Stimulated activated CD4-positive, alpha-beta T cell treated with anti-CD3 and anti-CD28 coated beads, Interleukin-4, amount 100 ng/mL, for 24 hours (primary cell): ENCODE data around the gene PRF1.

Experiments used
- DNase-seq: peaks from one replicate; pipeline ENCODE4 v3.0.0-alpha.2; 2020

The PRF1 gene

DNA sequence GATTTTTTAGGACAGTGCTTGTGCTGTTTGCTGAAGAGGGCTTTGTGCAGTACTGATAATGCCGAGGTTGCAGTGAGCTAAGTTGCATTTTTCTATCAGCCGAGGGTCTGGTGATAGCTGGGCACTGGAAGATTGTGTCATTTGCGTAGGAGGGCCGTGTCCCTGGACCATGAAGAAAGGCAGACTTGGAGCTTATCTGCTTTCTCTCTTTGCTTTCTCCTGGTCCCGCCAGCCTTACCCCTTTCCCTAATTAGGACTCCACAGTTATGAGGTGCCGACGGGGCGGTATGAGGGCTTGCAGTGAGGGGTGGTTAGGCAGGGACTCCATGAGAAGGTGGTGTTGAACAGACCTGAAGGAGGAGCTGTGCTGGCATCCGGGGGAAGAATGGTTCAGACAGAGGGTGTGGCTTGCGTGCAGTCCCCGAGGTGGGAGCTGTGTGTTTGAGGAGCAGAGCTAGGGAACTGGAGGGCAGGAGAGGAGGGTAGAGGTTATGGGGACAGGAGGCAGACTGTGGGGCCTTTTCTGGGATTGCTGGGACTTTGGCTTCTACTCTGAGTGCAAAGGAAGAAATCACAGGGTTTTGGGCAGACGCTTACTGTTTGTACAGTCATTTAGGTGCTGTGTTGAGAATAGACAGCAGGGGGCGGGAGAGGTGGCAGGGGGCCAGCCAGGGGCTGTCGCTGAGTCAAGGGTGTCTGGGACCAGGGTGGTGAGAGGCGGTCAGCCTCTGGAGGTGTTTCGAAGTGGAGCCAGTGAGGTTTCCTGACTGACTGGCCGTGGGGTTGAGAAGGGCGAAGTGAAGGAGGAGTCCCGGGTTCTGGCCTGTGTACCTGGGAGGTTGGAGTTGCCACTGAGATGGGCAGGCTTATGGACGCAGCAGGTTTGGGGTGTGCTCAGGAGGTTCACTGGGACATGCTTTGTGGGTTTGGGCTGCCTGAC lies 43.4 kb downstream of the PRF1 start:
- peak; percentile 75 for DNase-seq

DNA sequence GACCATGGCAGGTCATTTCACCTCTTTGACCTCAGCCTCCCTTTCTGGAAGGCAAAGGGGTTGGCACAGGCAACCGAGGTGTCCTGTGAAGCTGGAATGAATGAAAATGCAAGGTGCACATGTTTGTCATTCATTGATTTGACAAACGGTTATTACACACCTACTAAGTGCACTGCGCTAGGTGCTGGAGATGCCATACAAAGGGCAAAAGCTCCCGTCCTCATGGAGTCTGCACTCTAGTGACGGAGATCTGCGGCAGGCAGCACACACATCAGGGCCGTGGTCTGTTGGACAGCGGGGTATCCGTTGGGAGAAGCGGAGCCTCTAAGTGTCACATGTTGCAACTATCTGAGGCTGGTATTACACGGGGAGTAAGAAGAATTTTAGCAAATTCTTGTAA lies 44.2 kb downstream of the PRF1 start:
- no peak for DNase-seq

DNA sequence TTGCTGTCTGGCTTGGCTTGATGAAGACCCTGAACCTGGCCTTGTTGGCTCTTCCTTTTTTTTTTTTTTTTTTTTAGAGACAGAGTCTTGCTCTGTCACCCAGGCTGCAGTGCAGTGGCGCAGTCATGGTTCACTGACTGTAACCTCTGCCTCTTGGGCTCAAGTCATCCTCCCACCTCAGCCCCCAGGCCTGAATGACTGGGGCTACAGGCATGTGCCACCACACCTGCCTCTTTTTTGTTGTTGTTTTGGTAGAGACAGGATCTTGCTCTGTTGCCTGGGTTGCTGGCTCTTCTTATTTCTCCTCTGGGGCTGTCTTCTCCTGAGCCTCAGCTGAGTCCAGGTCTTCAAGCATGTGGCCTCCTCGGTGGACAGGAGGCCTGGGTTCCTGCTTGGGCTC lies 44.7 kb downstream of the PRF1 start:
- DNase-seq, result no peak

DNA sequence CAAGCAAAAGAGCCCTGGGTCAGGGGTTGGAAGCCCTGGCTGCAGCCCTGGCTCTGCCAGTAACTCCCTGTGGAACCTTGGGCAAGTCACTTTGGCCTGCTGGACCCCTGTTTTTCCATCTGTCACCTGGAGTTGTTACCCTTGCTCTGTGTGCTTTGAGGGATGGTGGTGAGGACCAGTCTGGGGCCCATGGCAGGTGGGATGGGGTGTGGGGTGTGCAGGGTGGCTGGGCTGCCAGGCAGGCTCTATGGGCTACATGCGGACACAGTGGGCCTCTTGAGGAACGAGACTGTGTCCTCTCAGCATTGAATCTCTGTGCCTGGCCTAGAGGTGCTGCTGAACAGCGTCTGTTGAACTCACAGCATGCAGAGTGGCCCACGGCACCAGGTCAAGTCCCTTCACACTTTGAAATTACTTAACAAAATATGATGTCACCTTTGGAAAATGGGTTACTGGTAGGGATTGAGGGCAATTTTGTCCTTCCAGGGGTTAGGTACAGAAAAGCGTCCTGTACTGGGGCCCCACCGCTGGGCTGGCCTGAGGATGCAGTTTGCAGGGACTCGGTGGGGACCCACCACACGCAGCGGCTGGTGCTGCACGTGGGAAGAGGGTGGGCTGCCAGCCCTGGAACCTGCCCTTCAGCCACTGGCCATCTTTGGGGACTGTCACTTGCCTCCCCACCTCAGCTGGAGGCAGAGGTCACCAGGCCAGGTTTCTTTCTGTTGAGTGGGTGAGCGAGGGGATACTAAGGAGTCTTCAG lies 45.3 kb downstream of the PRF1 start:
- no peak for DNase-seq

DNA sequence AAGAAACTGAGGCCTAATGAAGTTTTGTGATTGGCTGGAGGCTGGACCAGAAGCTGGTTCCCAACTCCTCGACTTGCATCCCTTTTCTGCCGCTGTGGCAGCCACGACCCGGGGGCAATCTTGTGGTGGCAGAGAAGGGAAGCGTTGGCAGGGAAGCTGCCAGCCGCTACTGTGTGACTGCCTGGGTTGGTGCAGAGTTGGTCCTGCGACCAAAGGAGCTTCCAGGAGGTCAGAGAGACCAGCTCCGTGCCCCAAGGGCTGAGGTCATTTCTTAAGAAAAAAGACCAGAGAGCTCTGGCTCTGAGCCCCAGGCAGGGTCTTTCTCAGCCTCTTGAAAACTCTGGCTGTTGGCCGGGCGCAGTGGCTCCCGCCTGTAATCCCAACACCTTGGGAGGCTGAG lies 47.2 kb downstream of the PRF1 start:
- no peak for DNase-seq

DNA sequence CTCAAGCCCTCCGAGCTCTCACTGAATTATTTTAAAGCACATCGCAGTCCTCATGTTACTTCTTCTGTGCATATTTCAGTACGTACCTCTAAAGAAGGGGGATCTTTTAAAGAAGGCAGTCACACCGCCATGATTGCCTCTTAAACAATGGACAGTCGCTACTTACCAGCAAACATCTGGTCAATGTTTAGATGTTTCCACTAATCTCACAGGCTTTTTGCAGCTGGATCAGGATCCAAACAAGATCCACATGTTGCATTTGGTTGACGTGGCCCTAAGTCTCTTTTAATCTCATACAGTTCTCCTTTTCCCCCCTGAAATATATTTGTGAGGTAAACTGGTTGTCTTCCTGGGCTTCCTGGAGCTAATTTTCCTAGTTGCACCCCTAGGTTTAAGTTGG lies 50.0 kb downstream of the PRF1 start:
- no peak for DNase-seq

DNA sequence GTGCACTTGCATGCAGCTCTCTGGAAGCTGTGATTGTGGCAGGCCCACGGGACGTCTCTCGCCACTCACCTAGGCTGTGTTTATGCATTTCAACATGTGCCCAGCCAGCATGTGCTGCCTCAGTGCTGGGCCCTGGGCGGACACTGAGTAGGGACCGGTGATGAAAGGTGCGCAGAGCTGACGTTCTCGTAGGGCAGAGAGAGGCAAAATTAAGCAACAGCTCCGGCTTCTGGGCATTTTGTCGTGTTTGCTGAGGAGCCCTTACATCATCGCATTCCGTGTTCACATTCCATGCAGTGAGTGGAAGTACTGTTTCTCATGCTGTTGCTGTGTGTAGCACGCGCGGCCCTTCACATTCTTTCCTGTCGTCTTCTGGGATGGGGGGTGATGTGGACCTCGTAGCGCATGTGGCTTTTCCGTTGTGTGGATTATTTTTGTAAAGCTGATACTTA lies 50.5 kb downstream of the PRF1 start:
- DNase-seq, result no peak

DNA sequence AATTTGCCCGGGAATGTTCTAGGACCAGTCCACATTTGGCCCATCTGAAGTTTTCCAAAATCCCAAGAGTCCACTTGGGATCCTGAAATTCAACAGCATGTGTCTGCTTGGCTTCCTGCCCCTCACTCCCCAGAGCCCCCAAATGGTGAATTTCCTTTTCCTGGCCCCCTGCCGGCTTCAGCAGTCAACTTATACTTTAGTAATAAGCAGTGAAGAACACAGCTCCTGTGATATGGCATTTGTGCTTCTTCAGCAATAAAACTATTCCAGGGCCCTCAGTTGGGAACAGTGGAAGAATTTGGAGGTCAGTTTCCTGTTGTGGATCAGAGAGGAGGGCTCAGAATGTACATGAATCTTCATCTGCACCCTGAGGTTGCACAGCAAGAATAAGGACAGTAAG lies 51.1 kb downstream of the PRF1 start:
- no peak for DNase-seq

DNA sequence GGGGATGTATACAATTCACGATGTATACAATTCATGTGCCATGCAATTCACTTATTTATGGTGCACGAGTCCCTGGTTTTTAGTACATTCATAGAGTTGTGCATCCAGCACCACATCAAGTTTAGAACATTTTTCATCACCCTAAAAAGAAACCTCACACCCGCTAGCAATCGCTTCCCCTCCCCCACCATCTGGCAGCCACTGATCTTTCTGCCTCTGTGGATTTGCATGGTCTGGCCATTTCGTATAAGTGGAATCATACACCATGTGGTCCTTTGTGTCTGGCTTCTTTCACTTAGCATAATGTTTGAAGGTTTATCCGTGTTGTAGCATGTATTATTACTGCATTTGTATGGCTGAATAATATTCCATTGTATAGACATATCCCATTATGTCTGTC lies 52.1 kb downstream of the PRF1 start:
- DNase-seq, result no peak

DNA sequence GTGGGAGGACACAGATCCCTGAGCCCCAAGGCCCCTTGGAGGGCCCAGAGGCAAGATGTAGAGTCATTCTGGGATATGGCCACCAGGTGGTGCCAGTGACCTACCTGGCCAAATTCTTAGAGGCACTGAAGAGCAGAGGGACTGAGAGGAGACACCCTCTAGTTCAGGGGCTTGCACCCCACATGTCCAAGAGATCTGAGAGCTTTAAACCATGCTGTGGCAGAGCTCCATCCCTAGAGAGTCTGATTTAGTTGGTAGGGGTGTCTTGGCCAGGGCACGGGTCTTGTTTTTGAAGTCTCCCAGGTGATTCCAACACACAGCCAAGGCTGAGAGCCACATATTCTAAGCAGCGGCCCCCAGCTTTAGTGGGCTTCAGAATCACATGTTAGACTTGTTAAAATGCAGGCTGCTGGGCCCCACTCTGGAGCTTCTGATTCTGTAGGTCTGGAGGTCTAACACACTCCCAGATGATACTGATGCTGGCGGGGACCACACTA lies 52.5 kb downstream of the PRF1 start:
- peak; percentile 76 for DNase-seq

DNA sequence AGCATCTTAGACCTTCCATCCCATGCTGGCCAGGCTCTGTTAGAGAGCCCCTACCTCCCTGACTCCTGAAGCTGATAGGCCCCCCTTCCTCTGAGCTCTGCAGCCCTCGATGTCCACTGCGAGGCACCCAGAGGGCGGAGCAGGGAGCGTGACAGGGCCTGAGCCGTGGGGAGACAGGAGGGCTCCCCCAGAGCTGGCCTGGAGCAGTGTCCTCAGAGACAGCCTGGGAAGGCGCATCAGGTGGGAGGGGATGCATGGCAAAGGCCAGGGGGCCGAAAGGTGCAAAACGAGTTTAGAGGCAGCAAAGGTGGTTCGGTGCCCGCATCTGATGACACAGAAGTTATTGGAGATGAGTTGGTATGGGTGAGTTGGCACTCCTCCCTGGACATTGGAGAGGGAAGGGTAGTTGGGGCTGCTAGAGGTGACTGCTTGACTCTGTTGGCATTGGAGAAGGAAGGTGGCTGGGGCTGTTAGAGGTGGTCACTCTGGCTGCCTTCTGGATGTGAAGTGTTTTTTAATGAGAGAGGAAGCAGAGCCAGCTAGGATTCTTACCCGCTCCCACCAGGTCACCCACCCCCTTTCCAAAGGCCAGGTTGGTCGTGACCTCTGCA lies 53.1 kb downstream of the PRF1 start:
- no peak for DNase-seq
